ENCODE measurements around the gene DERL3. TPM values are rescaled to one million over a fixed set of nuclear protein-coding genes. Genes with fewer than 3 reads are reported as not detected.

Gene DERL3
- total and polyA plus RNA-seq, 2 experiments from 2014 or later, result 0.73 to 1.2 TPM

- peaks cover 5% of the 10 kb centered on the region; the same call in 1 of the 2 replicates for H3K36me3 ChIP-seq (ENCODE audit: low read depth)
- H3K79me2 ChIP-seq (ENCODE audit: insufficient read depth), result no peaks in the 10 kb centered on the region
- no peaks in the 10 kb centered on the region for H3K9me3 ChIP-seq (ENCODE audit: low read depth)
- no peak overlapping the region for H3K4me3 ChIP-seq
- no peak overlapping the region for H3K9ac ChIP-seq
- no peaks in the 10 kb centered on the region for H4K20me1 ChIP-seq (ENCODE audit: insufficient read depth)
- no peak for DNase-seq
- no peak overlapping the region for H3K4me2 ChIP-seq (ENCODE audit: unreplicated experiment)
- no peak for TF ChIP-seq EZH2 (IDR thresholded peaks at IDR 0.05; ENCODE audit: insufficient read depth, poor library complexity, severe bottlenecking)
- TF ChIP-seq EZH2phosphoT487 (IDR thresholded peaks at IDR 0.05; ENCODE audit: insufficient read depth, low read depth), result no peak
- H3K27ac ChIP-seq, result no peak overlapping the region
- H2AFZ ChIP-seq, result no peak overlapping the region
- peaks cover 6% of the 10 kb centered on the region; the same call in 1 of the 2 replicates for H3K4me1 ChIP-seq (ENCODE audit: insufficient read depth)
- 92 to 96% methylated on average over 2 of the region's 2 CpGs for WGBS, 2 experiments (ENCODE audit: low coverage in 1 of 2, low lambda C conversion rate in 2 of 2, missing lambda C conversion rate in 2 of 2)
- H3K27me3 ChIP-seq (replicated peaks; ENCODE audit: insufficient read depth), result no peaks in the 10 kb centered on the region
- H3F3A ChIP-seq (ENCODE audit: insufficient read depth), result no peaks in the 10 kb centered on the region
- in situ Hi-C loops (cut with MboI), result no loop called here
- no peaks in the 10 kb centered on the region for H3K9me2 ChIP-seq (ENCODE audit: insufficient read depth)
These were observed 20.3 kb downstream of the DERL3 start for GRCh38 chr22:23818541-23818940.

GRCh38 chr22:23817146-23817545, 21.7 kb downstream of the DERL3 start:
- in situ Hi-C loops (cut with MboI), result no loop called here
- WGBS, 2 experiments (ENCODE audit: low coverage in 1 of 2, low lambda C conversion rate in 2 of 2, missing lambda C conversion rate in 2 of 2), result 92 to 97% methylated on average over 6 of the region's 6 CpGs

DNA sequence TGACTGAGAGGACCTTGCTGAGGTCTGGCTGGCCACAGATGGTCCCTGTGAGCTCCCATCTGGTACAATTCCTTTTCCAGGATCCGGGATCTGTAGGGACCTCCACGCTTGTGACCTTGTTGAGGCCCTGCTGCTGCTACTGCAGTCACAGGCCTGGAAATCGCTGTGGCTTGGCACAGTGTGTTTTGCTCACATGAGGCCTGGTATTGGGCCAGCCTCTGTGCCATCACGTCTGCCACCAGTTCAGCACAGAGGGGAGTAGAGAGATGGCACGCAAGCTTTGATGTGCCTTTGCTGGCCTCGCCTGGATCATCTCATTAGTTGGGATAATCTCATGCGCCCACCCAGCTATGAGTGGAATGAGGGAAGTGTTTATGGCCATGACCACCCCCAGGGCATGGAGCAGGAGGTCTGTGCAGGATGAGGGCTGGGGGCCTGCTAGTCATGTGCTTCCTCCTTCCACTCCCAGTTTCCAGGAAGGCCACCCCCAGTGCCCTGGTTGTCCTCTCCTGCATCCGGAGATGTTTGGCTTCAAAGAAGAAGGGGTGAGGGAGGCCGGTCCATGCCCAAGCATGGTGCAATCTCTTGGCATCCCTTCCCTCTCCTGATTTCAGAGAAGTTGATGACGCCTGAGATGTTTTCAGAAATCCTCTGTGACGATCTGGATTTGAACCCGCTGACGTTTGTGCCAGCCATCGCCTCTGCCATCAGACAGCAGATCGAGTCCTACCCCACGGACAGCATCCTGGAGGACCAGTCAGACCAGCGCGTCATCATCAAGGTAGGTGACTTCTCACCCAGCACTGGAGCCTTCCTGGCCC, 22.4 kb downstream of the DERL3 start:
- Histone ChIP-seq H3K4me3 (no peak overlapping the region), H3K4me1 (ENCODE audit: insufficient read depth) (peaks cover 6% of the 10 kb centered on the region; the same call in 1 of the 2 replicates), H3K79me2 (ENCODE audit: insufficient read depth) (no peaks in the 10 kb centered on the region), H3K36me3 (ENCODE audit: low read depth) (peaks cover 16% of the 10 kb centered on the region), H4K20me1 (ENCODE audit: insufficient read depth) (no peaks in the 10 kb centered on the region), H3K9me3 (ENCODE audit: low read depth) (no peaks in the 10 kb centered on the region), H3K9me2 (ENCODE audit: insufficient read depth) (no peaks in the 10 kb centered on the region), H3K27me3 (replicated peaks; ENCODE audit: insufficient read depth) (no peaks in the 10 kb centered on the region), H3K27ac (no peak overlapping the region), H3K9ac (no peak overlapping the region), H2AFZ (no peak overlapping the region), H3F3A (ENCODE audit: insufficient read depth) (no peaks in the 10 kb centered on the region), H3K4me2 (ENCODE audit: unreplicated experiment) (no peak overlapping the region)
- in situ Hi-C loops (cut with MboI), result no loop called here
- TF ChIP-seq EZH2 (IDR thresholded peaks at IDR 0.05; ENCODE audit: insufficient read depth, poor library complexity, severe bottlenecking), result no peak
- no peak for TF ChIP-seq EZH2phosphoT487 (IDR thresholded peaks at IDR 0.05; ENCODE audit: insufficient read depth, low read depth)
- 70 to 73% methylated on average over 18 of the region's 18 CpGs for WGBS, 2 experiments (ENCODE audit: low coverage in 1 of 2, low lambda C conversion rate in 2 of 2, missing lambda C conversion rate in 2 of 2)
- peak; percentile 22 for DNase-seq

More at GRCh38 chr22:23817146-23817545, 21.7 kb downstream of the DERL3 start:
- Histone ChIP-seq H3K9me3 (ENCODE audit: low read depth) (no peaks in the 10 kb centered on the region), H3K4me1 (ENCODE audit: insufficient read depth) (peaks cover 6% of the 10 kb centered on the region; the same call in 1 of the 2 replicates), H3F3A (ENCODE audit: insufficient read depth) (no peaks in the 10 kb centered on the region), H3K36me3 (ENCODE audit: low read depth) (peaks cover 9% of the 10 kb centered on the region), H3K9ac (no peak overlapping the region), H4K20me1 (ENCODE audit: insufficient read depth) (no peaks in the 10 kb centered on the region), H3K27ac (no peak overlapping the region), H3K4me2 (ENCODE audit: unreplicated experiment) (no peak overlapping the region), H3K79me2 (ENCODE audit: insufficient read depth) (no peaks in the 10 kb centered on the region), H3K9me2 (ENCODE audit: insufficient read depth) (no peaks in the 10 kb centered on the region), H3K4me3 (no peak overlapping the region), H3K27me3 (replicated peaks; ENCODE audit: insufficient read depth) (no peaks in the 10 kb centered on the region), H2AFZ (no peak overlapping the region)
- TF ChIP-seq EZH2 (IDR thresholded peaks at IDR 0.05; ENCODE audit: insufficient read depth, poor library complexity, severe bottlenecking), result no peak
- TF ChIP-seq EZH2phosphoT487 (IDR thresholded peaks at IDR 0.05; ENCODE audit: insufficient read depth, low read depth), result no peak
- DNase-seq, result no peak

GRCh38 chr22:23815541-23816155, 23.2 kb downstream of the DERL3 start:
- Histone ChIP-seq H3K9me3 (ENCODE audit: low read depth) (no peaks in the 10 kb centered on the region), H3K4me3 (no peak overlapping the region), H3K9ac (no peak overlapping the region), H3K4me2 (ENCODE audit: unreplicated experiment) (no peak overlapping the region), H3K27ac (no peak overlapping the region), H3K9me2 (ENCODE audit: insufficient read depth) (no peaks in the 10 kb centered on the region), H3K36me3 (ENCODE audit: low read depth) (peaks cover 20% of the 10 kb centered on the region), H3K4me1 (ENCODE audit: insufficient read depth) (peaks cover 6% of the 10 kb centered on the region; the same call in 1 of the 2 replicates), H3K79me2 (ENCODE audit: insufficient read depth) (no peaks in the 10 kb centered on the region), H2AFZ (no peak overlapping the region), H3K27me3 (replicated peaks; ENCODE audit: insufficient read depth) (no peaks in the 10 kb centered on the region), H3F3A (ENCODE audit: insufficient read depth) (no peaks in the 10 kb centered on the region), H4K20me1 (ENCODE audit: insufficient read depth) (no peaks in the 10 kb centered on the region)
- 57 to 61% methylated on average over 10 of the region's 10 CpGs for WGBS, 2 experiments (ENCODE audit: low coverage in 1 of 2, low lambda C conversion rate in 2 of 2, missing lambda C conversion rate in 2 of 2)
- no peak for TF ChIP-seq EZH2phosphoT487 (IDR thresholded peaks at IDR 0.05; ENCODE audit: insufficient read depth, low read depth)
- TF ChIP-seq EZH2 (IDR thresholded peaks at IDR 0.05; ENCODE audit: insufficient read depth, poor library complexity, severe bottlenecking), result no peak
- in situ Hi-C loops (cut with MboI), result no loop called here
- DNase-seq, result no peak

Data from GM23248 (cell line).